ENCODE data around the gene YIPF2.
"Not testable (repeated sequence)": the region's sequence is repeated elsewhere in the genome, so short reads cannot be mapped to it uniquely, and the experiment has no call there.

The YIPF2 gene

DNA sequence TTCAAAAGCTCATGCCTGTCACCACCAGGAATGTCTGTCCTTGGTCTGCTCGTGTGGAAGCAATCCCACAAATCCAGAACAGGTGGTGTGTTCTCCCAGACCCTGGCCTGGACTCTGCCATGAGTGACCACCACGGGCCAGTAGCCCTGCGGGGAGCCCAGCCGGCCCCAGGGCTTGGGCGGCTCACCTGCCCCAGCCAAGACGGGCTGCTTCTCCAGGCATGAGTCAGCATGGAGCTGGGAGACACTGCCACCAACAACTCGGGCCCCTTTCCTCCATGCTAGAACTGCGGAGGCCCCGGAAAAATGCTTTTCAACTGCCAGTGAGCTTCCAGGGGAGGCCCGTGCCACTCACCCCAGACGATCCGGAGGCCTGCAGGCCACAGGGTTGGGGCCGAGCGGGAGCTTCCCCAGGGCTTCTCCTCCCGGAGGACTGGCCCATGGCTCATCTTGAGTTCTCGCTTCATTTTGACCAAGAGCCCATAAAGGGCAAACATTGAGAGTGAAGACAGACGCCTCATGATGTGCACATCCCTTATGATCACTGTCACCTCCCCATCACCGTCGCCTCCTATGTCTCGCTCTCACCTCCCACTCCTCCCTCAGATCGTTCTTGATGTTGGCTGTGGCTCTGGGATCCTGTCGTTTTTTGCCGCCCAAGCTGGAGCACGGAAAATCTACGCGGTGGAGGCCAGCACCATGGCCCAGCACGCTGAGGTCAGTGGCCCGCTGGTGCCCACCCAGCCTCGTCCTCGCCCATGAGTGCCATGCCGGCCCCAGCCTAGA lies 16.7 kb downstream of the YIPF2 start:
- DNase-seq (ENCODE audit: low read depth in 2 of 2), result no peak

DNA sequence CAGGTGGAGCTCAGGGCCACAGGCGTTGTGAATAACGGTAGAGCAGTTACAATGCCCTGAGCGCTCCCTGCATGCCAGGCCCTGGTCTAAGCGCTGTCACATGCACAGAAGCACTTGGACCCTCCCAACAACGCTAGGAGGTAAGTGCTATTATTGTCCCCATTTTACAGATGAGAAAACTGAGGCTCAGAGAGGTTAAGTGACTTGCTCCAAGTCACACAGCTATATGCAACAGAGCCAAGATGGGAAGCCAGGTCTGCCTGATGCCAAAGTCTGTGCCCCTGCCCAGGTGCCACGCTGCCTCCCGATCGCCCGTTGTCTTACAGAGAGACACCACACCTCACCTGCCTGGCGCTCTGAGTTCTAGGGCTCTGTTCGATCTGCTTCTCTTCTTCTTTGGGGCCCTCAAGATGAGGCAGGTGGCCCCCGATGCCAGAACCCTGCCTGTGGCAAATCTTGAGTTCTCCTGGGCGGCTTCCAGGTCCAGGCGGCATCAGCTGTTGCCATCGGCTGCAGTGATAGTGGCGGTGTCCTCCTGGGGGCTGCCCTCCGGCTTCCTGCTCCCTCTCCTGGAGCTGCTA lies 20.0 kb downstream of the YIPF2 start:
- DNase-seq (ENCODE audit: low read depth in 2 of 2), result no peak

DNA sequence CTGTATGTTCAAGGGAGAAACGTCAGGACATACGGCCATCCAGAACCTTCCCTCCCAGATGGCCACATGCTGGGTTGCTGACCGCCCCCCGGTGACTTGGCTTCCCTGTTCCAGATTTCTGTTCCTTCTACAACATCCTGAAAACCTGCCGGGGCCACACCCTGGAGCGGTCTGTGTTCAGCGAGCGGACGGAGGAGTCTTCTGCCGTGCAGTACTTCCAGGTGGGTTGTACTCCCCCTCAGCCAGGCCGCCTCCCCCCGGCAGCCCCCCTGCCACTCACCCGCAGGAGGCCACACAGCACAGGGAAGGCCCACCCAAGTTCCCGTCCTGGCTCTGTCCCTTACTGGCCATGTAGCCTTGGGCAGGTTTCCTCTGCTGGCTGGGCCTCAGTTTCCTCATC lies 20.5 kb downstream of the YIPF2 start:
- no peak for DNase-seq (ENCODE audit: low read depth in 2 of 2)

DNA sequence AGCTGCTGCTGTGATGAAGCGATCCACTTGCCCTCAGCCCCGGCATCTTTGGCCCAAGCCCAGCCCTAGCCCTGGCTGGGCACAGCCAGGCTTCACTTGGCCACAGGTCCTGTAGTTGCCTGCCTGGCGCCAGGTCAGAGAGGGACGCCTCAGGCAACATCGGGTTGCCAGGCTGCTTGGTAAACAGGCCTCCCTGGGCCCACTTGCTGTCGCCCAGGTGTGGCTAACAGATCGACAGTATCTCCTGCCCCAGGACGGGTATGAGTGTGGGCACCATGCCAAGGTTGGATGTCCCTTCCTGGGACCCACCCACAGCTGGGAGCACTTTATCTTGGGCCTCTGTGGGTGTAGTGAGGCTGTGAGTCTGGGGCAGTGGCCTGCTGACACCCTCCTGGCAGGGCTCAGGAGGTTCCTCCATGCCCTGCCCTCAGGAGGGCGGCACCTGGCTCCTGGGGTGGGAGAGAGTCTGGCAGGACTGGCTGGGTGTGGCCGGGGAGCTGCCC lies 29.2 kb downstream of the YIPF2 start:
- DNase-seq (ENCODE audit: low read depth in 2 of 2), result no peak

DNA sequence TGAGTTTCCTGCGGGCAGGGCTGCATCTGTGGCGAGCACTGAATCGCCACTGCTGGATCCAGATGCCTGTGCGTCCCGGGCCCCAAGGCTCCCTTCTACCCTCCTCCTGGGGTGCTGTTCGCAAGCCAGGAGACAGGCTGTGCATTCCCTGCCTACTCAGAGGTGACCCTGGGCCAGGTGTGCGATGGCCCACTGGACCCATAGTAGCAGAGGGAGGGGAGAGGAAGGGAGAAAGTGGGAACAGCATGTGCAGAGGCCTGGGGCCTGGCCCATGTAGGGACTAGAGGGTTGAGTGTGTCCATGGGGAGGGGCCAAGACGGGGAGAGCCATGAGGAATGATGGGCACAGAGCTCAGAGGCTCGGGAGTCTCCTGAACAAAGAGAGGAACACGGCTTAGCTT lies 29.8 kb downstream of the YIPF2 start:
- no peak for DNase-seq (ENCODE audit: low read depth in 2 of 2)

DNA sequence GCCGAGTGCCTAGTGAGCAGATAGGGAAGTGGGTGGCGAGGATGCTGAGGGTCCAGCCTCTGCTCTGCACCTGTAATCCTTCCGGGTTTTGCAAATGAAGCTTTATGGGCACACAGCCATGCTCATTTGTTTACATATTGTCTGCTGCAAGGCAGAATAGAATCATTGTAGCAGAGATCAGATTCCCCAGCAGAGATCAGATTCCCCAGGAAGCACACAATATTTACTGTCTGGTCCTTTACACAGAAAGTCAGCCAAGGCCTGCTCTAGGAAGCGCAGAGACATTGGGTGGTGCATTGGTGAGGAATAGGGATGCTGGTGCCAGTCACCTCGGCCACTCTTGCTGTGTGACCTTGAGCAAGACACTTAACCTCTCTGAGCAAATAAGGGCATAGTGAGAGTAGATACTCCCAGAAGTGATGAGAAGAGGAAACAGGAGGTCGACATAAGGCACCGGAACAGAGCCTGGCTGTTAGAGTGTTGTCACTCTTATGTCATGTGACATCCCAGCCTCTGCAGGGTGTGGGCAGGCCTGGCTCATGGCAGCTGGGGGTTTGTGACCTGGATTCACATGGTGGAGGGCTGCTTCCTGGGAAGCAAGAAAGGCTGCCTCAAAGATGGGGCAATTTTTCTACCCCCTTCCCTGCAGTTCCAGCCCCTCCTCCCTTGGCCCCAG lies 31.4 kb downstream of the YIPF2 start:
- DNase-seq (ENCODE audit: low read depth in 2 of 2), result no peak

DNA sequence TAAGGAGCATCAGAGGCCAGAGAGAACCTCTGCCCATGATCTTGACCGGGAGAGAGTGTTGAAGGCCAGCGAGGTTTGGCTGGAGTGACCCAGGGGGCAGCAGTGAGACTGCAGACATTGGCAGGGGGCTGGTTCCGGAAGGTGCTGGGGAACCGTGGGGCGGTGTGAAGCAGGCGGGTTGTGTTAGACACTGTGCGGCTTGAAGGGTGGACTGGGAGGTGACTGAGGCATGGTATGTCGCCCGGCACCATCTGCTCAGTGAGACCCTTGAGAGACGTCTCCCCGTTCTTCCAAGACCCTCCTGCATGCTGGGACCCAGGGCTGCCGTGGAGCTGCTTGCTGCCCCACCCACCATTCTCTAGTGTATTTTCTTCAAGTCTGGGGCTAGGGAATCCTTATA lies 32.5 kb downstream of the YIPF2 start:
- no peak for DNase-seq (ENCODE audit: low read depth in 2 of 2)

DNA sequence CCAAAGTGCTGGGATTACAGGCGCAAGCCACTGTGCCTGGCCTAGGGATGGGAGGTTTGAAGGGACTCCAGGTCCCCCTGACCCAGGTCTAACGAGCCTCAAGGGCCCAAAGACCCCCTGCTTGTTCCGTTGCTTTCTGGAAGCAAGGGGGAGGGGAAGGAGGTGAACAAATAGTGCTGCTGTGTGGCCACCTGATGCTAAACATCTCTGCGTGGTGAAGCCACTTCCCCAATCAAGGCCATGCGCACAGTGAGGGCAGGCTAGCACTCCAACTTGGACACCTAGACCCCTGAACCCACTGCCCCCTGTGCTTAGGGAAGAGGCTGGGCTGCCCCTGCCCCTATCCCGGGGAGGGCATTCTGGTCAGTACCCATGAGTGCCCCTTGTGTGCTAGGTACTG lies 33.1 kb downstream of the YIPF2 start:
- no peak for DNase-seq (ENCODE audit: low read depth in 2 of 2)

DNA sequence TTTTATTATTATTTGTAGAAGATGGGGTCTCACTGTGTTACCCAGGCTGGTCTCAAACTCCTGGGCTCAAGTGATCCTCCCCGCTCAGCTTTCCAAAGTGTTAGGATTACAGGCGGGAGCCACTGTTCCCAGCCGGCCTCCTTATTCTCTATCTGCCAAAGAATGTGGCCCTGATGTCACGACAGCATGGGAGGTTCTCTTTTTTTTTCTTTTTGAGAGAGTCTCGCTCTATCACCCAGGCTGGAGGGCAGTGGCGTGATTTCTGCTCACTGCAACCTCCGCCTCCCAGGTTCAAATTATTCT lies 33.6 kb downstream of the YIPF2 start:
- no peak for DNase-seq (ENCODE audit: low read depth in 2 of 2)

DNA sequence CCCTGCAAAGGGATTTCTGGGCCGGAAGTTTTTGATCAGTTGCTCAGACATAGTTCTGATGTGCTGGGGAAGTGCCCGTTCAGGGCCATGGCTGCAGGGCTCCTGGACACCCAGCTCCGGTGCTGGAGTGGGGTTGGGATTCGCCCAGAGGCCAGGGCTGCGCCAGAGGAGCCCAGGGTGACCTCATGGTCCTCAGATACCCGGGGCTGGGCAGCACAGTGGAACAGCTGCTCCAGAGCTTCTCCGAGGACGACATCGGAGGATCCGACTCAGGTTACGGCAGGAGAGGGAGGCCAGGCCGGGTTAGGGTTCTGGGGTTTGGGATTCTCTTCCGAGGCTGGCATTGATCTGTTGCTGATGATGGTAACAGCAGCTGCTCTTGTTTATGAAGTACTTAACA lies 36.2 kb downstream of the YIPF2 start:
- DNase-seq (ENCODE audit: low read depth in 2 of 2), result no peak

DNA sequence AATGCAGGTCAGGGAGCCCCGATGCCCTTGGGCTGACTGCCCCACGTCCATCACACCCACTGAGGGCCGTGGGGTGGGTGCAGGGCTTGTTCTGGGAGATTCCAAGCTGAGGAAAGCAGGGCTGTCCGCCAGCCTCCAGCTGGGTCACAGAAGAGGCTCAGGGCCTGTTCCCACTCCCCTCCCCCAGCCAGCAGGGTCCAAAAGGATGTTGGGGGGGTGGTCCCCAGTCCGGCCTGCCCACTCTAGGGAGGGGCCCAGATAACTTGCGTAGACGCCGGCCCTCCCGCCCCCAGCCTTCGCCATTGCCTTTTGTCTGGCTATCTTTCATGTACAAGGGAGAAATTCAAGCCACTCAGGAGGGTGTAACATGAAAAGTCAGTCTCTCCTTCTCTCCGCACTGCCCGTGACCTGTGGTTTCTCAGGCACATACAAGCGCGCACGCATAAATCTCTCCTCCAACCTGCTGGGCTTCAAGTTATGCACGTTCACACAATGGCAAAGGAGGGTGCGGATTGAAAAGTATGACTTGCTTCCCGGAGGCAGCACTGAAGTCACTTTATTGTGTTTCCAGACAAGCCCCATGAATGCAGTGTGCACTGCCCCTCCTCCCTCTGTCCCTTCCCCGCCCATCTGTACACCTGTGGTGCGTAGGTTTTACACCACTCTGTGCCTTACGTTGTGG lies 36.9 kb downstream of the YIPF2 start:
- DNase-seq (ENCODE audit: low read depth in 2 of 2), result no peak

DNA sequence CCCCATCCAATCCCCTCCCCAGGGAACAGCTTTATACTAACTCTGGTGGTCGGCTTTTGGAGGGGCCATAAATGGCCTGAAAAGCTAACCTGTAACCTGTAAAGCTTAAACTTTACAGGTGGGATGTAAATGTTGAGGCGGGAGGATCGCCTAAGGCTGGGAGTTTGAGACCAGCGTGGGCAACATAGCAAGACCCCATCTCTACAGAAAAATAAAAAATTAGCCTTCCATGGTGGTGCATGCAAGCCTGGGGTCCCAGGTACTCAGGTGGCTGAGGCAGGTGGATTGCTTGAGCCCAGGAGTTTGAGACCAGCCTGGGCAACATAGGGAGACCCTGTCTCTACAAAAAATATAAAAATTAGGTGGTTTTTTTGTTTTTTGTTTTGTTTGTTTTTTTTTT lies 38.6 kb downstream of the YIPF2 start:
- no peak for DNase-seq (ENCODE audit: low read depth in 2 of 2)

DNA sequence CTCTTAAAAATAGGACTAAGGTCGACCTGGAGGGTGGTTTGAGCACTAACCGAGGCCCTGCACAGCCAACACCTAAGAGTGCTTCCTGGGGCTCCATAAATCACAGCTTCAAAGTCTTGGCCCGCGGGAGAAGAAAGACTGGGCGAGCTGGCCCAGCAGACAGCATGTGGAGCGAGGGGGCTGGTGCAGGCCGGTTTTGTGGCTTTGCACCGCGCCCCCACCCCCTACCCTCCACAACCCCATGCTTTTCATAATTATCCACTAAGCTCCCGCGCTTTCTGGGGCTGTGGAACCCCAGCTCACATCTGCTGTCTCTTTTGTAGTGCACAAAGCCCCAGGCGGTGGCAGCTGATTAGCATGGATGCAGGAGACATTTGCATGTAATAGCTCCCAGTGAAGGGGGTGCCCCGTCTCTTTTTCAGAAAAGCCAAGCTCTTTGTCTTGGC lies 40.0 kb downstream of the YIPF2 start:
- DNase-seq (ENCODE audit: low read depth in 2 of 2), result no peak

DNA sequence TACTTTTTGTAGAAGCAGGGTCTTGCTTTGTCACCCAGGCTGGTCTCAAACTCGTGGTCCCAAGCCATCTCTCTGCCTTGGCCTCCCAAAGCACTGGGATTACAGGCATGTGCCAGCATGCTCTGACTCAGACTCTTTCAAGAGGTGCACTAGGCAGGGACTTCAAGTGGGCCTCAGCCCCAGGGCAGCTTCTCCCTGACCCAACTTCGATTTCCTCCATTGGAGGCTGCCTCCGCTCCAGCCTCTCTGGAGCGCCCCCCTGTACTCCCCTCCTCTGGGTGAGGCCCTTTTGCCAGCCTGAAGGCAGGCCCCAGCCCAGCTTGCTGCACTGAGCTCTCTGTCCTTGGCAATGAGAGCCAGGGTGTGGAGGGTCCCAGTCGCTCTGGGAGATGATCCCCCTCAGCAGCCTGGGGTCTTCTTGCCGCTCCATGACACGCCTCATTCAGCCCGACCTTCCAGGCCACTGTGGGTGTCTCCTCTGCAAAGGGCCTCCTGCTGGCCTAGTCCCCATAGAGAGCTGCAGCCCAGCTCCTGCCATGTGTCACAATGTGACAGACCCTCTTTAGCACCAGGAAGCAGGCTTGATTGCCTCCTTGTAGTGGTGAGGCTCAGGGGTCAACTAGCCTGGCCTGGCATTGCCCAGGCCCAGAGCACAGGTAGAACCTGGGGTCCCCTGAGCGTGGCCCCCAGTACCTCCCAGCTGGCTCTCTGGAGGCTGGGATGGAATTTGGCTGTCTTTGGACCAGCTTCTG lies 40.6 kb downstream of the YIPF2 start:
- DNase-seq (ENCODE audit: low read depth in 2 of 2), result no peak

DNA sequence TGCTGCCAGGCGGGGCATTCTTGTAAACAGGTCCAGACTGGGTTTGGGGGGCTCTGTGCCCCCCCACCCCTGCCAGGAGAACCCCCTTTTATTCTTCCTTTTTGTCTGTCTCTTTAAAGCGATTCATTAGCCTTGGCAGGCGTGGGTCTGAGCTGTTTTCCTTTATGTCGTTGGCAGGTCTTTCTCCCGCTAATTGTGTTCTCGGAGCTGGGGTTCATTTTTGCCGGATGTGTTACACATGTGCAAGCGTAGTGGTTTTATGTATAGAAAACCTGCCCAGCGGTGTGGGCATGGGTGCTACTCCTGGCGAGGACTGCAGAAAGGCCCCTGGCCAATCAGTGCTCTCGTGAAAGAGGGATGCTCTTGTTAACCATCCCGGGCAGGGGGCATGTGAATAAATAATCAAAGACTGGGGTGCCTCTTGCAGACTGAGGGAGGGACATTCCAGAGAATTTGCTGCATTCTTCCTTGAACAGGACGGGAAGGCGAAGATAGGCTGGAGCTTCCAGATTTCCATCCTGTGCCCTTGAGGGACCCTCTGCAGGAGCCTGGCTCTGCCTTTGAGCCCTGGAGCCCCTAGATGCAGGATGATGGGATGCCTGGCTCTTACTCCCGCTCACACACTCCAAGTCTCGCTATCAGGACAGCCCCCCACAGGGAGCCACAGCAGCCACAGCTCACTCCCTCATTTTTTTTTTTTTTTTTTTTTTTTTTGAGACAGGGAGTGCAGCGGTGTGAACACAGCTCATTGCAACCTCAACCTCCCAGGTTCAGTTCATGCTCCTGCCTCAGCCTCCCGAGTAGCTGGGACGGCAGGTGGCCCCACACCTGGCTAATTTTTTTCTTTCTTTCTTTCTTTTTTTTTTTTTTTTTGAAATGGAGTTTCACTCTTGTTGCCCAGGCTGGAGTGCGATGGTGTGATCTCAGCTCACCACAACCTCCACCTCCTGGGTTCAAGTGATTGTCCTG lies 43.0 kb downstream of the YIPF2 start:
- no peak for DNase-seq (ENCODE audit: low read depth in 2 of 2)

DNA sequence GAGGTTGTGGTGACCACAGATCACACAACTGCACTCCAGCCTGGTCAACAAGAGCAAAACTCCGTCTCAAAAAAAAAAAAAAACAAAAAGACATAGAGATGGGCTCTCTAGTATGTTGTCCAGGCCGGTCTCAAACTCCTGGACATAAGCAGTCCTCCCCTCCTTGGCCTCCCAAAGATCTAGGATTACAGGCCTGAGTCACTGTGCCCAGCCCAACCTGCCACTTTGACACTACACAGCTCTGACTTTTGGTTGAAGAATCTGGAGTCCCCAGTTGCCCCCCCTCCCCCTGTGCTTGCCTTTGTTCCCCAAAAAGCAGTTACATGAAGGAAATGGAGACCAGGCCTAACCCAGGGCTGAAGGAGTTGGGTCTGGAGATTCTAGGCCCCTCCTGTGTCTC lies 44.2 kb downstream of the YIPF2 start:
- no peak for DNase-seq (ENCODE audit: low read depth in 2 of 2)

DNA sequence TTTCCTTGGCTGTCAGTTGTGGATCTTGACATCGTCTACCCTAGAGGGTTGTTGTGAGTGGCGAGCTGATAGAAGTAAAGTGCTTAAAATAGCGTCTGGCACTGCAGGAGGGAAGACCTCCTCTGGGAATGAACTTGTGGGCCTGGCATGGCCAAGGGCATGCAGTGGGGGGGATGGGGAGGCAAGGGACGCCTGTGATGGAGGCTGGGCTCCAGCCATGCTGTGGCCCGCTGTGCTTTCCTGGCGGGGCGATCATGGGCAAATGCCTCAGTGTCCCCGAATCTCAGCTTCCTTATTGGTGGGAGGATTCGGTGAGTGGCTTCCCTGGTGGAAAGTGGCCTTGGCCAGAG lies 46.4 kb downstream of the YIPF2 start:
- no peak for DNase-seq (ENCODE audit: low read depth in 2 of 2)

DNA sequence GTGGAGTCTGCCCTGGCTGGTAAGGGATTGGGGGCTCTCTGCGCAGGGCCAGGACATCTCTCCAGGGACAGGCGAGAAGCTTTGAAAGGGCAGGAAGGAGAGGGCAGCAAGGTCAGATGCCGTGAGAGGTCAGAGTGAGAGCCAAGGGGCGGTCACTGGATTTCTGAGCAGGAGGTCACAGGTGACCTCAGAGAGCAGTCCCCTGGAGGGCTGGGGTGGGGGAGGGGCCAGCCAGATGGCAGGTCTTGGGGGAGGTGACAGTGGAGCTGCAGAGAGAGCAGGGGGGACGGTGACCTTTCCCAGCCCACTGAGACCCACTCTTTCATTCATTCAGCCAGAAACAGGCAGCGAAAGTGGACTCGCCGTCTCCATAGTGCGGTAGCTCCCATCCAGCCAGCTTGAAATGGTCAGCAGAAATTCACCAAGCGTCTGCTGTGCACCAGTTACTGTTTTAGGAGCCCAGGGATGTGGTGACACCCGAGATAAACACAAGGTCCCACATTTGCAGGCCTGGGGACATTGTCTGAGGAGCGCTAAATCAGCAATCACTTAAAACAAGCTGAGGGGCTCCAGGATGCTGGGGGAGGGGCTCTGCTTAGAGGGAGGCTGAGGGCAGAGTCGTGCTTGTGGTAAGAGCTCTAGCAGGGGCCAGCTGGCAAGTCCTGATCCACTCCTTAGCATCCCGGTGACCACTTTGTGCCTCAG lies 46.9 kb downstream of the YIPF2 start:
- DNase-seq (ENCODE audit: low read depth in 2 of 2), result no peak

DNA sequence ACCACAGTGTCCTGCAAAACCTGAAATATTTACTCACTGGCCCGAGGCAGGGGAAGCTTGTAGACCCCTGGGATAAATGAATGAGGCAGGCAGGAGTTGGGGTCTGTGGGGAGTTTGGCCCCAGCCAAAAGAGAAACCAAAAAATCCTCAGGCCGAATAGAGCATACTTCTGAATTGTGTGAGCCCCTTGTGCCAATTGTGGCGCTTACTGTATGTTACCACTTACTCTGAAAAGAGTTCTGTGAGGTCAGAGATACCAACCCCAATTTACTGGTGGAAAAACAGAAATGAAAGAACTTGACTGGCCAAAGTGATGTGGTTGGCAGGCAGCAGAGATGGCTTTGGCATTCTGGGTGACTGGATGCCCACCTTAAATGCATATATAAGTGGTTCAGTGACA lies 50.2 kb downstream of the YIPF2 start:
- no peak for DNase-seq (ENCODE audit: low read depth in 2 of 2)

DNA sequence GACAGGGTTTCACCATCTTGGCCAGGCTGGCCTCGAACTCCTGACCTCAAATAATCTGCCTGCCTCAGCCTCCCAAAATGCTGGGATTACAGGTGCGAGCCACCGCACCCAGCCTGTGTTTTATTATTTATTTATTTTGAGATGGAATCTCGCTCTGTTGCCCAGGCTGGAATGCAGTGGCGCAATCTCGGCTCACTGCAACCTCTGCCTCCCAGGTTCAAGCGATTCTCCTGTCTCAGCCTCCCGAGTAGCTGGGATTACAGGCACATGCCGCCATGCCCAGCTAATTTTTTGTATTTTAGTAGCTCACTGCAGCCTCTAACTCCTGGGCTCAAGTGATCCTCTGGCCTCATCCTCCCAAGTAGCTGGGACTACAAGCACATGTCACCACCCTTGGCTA lies 50.8 kb downstream of the YIPF2 start:
- not testable (repeated sequence) for DNase-seq (ENCODE audit: low read depth in 2 of 2)

All from activated CD8-positive, alpha-beta memory T cell treated with anti-CD3 and anti-CD28 coated beads for 4 hours (primary cell).